Lower leg skin (tissue), 4 donors: Measurements from ENCODE around the gene CARMIL3. TPM values are rescaled to one million over a fixed set of nuclear protein-coding genes. Genes with fewer than 3 reads are reported as not detected.

ENCODE experiments used
- DNase-seq, 2 donors: peaks; one replicate each; pipeline ENCODE4 v3.0.0-alpha.2; 2019; ENCODE audit warnings: low spot score in 2 of 2
- H3K4me3 ChIP-seq: fragments of 200-600 bp; sonication (generic); 2 replicates; pipeline ENCODE4 v1.5.1; 2017; ENCODE audit warnings: mild to moderate bottlenecking, low read depth; ENCODE audit not compliant: poor library complexity, severe bottlenecking
- CTCF ChIP-seq, 3 donors: fragments of 450-650 bp; IDR thresholded peaks; one replicate each; pipeline ENCODE4 v1.5.1; 2016; ENCODE audit warnings: antibody characterized with exemption in 3 of 3, mild to moderate bottlenecking in 3 of 3, moderate library complexity in 2 of 3
- POLR2A ChIP-seq, 2 donors: fragments of 450-650 bp; IDR thresholded peaks; one replicate each; pipeline ENCODE4 v1.6.1; 2016 to 2017; ENCODE audit warnings: antibody characterized with exemption in 2 of 2, mild to moderate bottlenecking in 1 of 2, moderate library complexity in 1 of 2
- WGBS, 2 donors: methylation state at CpG; one replicate each; pipeline ENCODE4 v1.1.5; 2018; 5-methylcytosine and 5-hydroxymethylcytosine counted together
- intact Hi-C: fragments of 100-400 bp; cut with DNase I; formaldehyde crosslinking; loops from one replicate; pipeline ENCODE4 v1.15.0; 2023; ENCODE audit warnings: low total_unique reads
- total RNA-seq, 4 donors: library from RNA; depleted of rRNA; stranded (reverse); fragments of >200 nt; gene quantifications; one replicate each; pipeline ENCODE4 v1.1.0, GENCODE V29; 2016

The CARMIL3 gene
- total RNA-seq, 4 donors from 2014 or later, result 2.8 to 7.6 (median 5.2) TPM

GRCh38 chr14:24051176-24051788 lies 527 bp upstream of the CARMIL3 start:
- intact Hi-C loops, result no loop called here
- peak overlapping the region; percentile 18 for H3K4me3 ChIP-seq
- no peak for TF ChIP-seq POLR2A (IDR thresholded peaks at IDR 0.05)
- no peak for TF ChIP-seq CTCF (IDR thresholded peaks at IDR 0.05)
- DNase-seq, result peak; percentile 43 to 89
- 16 to 17% methylated on average over 13 to 20 of the region's 20 CpGs for whole genome bisulfite sequencing, 2 donors

- no peak for DNase-seq
- intact Hi-C loops, result no loop called here
- 55 to 62% methylated on average over 19 to 20 of the region's 20 CpGs for WGBS, 2 donors
- H3K4me3 ChIP-seq, result no peak overlapping the region
- TF ChIP-seq CTCF (IDR thresholded peaks at IDR 0.05) (no peak), POLR2A (IDR thresholded peaks at IDR 0.05) (no peak)
These were observed 1.1 kb downstream of the CARMIL3 start for GRCh38 chr14:24052656-24053547.

GRCh38 chr14:24053548-24054323 lies 1.9 kb downstream of the CARMIL3 start:
- intact Hi-C loops, result no loop called here
- peak in 1 of 2 donors; percentile 68 for DNase-seq
- H3K4me3 ChIP-seq, result no peak overlapping the region
- WGBS, 2 donors, result 83 to 88% methylated on average over 10 of the region's 10 CpGs
- TF ChIP-seq CTCF (IDR thresholded peaks at IDR 0.05) (no peak), POLR2A (IDR thresholded peaks at IDR 0.05) (no peak)

DNA sequence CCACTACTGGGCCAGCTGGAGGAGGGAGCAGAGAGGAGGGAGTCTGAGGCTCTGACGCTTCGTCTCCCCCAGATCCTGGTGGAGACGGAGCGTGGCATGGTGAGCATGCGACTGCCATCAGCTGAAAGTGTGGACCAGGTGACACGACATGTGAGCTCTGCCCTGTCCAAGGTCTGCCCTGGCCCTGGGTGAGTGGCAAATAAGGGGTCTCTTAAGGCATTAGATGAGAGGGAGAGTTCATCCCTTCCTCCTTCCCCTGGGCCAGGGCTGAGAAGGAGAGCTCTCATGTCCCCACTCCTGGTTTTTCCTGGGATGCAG lies 2.5 kb downstream of the CARMIL3 start:
- no peak for DNase-seq
- intact Hi-C loops, result no loop called here
- TF ChIP-seq CTCF (IDR thresholded peaks at IDR 0.05), result no peak
- no peak for TF ChIP-seq POLR2A (IDR thresholded peaks at IDR 0.05)
- H3K4me3 ChIP-seq, result no peak overlapping the region
- 95 to 97% methylated on average over 6 of the region's 6 CpGs for WGBS, 2 donors

DNA sequence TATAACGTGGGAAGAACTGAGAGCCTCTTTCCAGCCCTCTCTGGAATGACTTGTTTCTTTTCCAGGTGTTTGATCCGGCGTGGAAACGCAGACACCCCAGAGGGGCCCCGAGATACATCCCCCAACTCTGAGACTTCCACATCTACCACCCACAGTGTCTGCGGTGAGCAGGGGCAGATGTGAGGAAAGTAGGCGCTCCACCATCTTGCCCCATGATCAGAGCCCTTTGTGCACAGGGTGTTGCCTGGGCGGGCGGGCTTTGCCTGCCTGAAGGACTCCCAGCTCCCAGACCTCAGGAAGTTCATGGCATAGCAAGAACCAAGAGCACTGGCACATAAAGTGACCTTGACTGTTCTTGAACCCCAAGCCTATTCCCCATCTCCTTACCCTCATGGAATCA lies 2.8 kb downstream of the CARMIL3 start:
- TF ChIP-seq POLR2A (IDR thresholded peaks at IDR 0.05) (no peak), CTCF (IDR thresholded peaks at IDR 0.05) (no peak)
- no peak for DNase-seq
- 94% methylated on average over 9 of the region's 9 CpGs for WGBS, 2 donors
- H3K4me3 ChIP-seq, result no peak overlapping the region
- intact Hi-C loops, result loop anchor here (5.0 kb wide), 1 partner anchor 53 kb away; no protein-coding TSS in a partner anchor
